Smooth muscle cell (in vitro differentiated cells): ENCODE measurements around the gene MYH15. TPM values are rescaled to one million over a fixed set of nuclear protein-coding genes. Genes with fewer than 3 reads are reported as not detected.
A peak's percentile ranks its signal among the peaks of the same experiment; 100 is the strongest.

Experiments
- DNase-seq: peaks from one replicate; lab custom pipeline; 2025; ENCODE audit not compliant: unreplicated experiment; lab: John Stamatoyannopoulos, UW
- H2AFZ ChIP-seq: fragments of 200-600 bp; sonication (generic); 2 replicates; pipeline ENCODE4 v1.6.0; 2016; ENCODE audit warnings: antibody characterized with exemption, low read depth, mild to moderate bottlenecking
- H3F3A ChIP-seq: fragments of 200-600 bp; sonication (generic); 2 replicates; pipeline ENCODE4 v1.6.0; 2017; ENCODE audit warnings: antibody characterized with exemption, low read depth
- H3K27ac ChIP-seq: fragments of 200-600 bp; sonication (generic); 2 replicates; pipeline ENCODE4 v1.5.1; 2016; ENCODE audit warnings: low read depth, mild to moderate bottlenecking
- H3K27me3 ChIP-seq: fragments of 200-600 bp; sonication (generic); 2 replicates; pipeline ENCODE4 v1.6.1; 2016; ENCODE audit warnings: low read depth, mild to moderate bottlenecking
- H3K36me3 ChIP-seq: fragments of 200-600 bp; sonication (generic); 2 replicates; pipeline ENCODE4 v1.5.1; 2016; ENCODE audit warnings: low read depth
- H3K4me1 ChIP-seq: fragments of 200-600 bp; sonication (generic); 2 replicates; pipeline ENCODE4 v1.5.1; 2016; ENCODE audit warnings: low read depth
- H3K4me2 ChIP-seq: fragments of 200-600 bp; sonication (generic); 2 replicates; pipeline ENCODE4 v1.6.0; 2016; ENCODE audit warnings: mild to moderate bottlenecking
- H3K4me3 ChIP-seq: fragments of 200-600 bp; sonication (generic); 2 replicates; pipeline ENCODE4 v1.5.1; 2016; ENCODE audit warnings: mild to moderate bottlenecking
- H3K79me2 ChIP-seq: fragments of 200-600 bp; sonication (generic); 2 replicates; pipeline ENCODE4 v1.6.0; 2016; ENCODE audit warnings: low read depth, mild to moderate bottlenecking
- H3K9ac ChIP-seq: fragments of 200-600 bp; sonication (generic); 2 replicates; pipeline ENCODE4 v1.6.0; 2016; ENCODE audit warnings: low read depth
- H3K9me3 ChIP-seq: fragments of 200-600 bp; sonication (generic); replicated peaks from 2 replicates; pipeline ENCODE4 v1.5.1; 2016; ENCODE audit warnings: low read depth
- H4K20me1 ChIP-seq: fragments of 200-600 bp; sonication (generic); 2 replicates; pipeline ENCODE4 v1.6.0; 2016; ENCODE audit warnings: low read depth
- WGBS: methylation state at CpG from one replicate; pipeline ENCODE4 v1.1.7; 2016; ENCODE audit warnings: low lambda C conversion rate; 5-methylcytosine and 5-hydroxymethylcytosine counted together
- polyA plus RNA-seq: library from polyadenylated mRNA; unstranded; fragments of >200 nt; fragmentation: Nextera tagmentation; extraction: Ambion mirVana; gene quantifications from 2 replicates; pipeline ENCODE4 v1.2.1, GENCODE V29; 2016
- total RNA-seq: library from RNA; depleted of rRNA; stranded (reverse); fragments of >200 nt; gene quantifications from 2 replicates; pipeline ENCODE4 v1.2.3, GENCODE V29; 2014
- TF ChIP-seq, protein P1 (sequence below): fragments of 200-600 bp; sonication (generic); IDR thresholded peaks from 2 replicates; pipeline ENCODE4 v1.5.1; 2017; ENCODE audit warnings: borderline replicate concordance, mild to moderate bottlenecking, antibody characterized with exemption; ENCODE audit not compliant: insufficient read depth, poor library complexity, severe bottlenecking

Gene MYH15
- total and polyA plus RNA-seq, 2 experiments from 2014 or later = 0.18 TPM; not detected in 1

DNA sequence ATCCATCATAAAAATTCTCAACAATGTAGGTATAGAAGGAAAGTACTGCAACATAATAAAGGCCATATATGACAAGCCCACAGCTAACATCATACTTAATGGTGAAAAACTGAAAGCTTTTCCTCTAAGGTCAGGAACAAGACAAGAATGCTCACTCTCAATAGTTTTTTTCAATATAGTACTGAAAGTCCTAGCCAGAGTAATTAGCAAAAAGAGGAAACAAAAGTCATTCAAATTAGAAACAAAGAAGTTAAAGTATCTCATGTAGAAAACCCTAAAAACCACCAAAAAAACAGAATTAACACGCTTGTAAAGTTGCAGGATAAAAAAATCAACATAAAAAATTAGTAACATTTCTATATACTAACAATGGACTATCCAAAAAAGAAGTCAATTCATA is 61.8 kb downstream of the MYH15 start:
- Histone ChIP-seq H3K79me2 (no peaks in the 10 kb centered on the region), H2AFZ (no peak overlapping the region), H3K4me3 (no peak overlapping the region), H3K27ac (no peak overlapping the region), H4K20me1 (no peaks in the 10 kb centered on the region), H3K4me1 (no peaks in the 10 kb centered on the region), H3K36me3 (no peaks in the 10 kb centered on the region), H3K9ac (no peak overlapping the region), H3K4me2 (no peak overlapping the region), H3K27me3 (no peaks in the 10 kb centered on the region), H3F3A (no peaks in the 10 kb centered on the region), H3K9me3 (peaks cover 5% of the 10 kb centered on the region)
- WGBS = 82% methylated on average over 1 of the region's 1 CpG
- no peak for DNase-seq
- TF ChIP-seq, protein P1, sequence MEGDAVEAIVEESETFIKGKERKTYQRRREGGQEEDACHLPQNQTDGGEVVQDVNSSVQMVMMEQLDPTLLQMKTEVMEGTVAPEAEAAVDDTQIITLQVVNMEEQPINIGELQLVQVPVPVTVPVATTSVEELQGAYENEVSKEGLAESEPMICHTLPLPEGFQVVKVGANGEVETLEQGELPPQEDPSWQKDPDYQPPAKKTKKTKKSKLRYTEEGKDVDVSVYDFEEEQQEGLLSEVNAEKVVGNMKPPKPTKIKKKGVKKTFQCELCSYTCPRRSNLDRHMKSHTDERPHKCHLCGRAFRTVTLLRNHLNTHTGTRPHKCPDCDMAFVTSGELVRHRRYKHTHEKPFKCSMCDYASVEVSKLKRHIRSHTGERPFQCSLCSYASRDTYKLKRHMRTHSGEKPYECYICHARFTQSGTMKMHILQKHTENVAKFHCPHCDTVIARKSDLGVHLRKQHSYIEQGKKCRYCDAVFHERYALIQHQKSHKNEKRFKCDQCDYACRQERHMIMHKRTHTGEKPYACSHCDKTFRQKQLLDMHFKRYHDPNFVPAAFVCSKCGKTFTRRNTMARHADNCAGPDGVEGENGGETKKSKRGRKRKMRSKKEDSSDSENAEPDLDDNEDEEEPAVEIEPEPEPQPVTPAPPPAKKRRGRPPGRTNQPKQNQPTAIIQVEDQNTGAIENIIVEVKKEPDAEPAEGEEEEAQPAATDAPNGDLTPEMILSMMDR = no peak

DNA sequence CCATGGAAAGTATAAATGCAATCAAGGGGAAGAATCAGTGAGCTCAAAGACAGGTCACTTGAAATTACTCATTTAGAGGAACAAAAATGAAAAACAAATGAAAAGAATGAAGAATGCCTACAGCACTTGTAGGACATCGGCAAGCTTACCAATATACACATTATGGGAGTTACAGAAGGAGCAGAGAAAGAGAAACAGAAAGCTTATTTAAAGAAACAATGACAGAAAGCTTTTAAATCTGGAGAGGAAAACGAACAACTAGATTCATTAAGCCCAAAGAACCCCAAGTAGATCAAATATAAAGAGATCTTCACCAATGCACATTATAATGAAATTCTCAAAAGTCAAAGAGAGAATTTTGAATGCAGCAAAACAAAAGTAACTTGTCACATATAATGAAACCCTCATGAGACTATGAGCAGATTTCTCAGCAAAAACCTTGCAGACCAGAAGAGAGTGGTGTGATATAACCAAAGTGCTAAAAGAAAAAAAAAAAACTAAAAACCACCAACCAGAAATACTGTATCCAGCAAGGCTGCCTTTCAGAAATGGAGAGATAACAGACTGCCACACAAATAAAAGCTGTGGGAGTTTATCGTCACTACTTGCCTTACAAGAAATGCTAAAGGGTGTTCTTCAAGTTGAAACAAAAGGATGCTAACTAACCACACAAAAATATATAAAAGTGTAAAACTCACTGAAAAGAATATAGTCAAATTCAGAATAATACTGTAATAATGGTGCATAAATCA is 63.1 kb downstream of the MYH15 start:
- TF ChIP-seq, protein P1 = no peak

GRCh38 chr3:108442281-108442680 is 68.1 kb downstream of the MYH15 start:
- Histone ChIP-seq H3K4me1 (peaks cover 22% of the 10 kb centered on the region), H2AFZ (no peak overlapping the region), H3K36me3 (no peaks in the 10 kb centered on the region), H3F3A (no peaks in the 10 kb centered on the region), H3K27ac (no peak overlapping the region), H3K79me2 (no peaks in the 10 kb centered on the region), H3K4me3 (no peak overlapping the region), H4K20me1 (no peaks in the 10 kb centered on the region), H3K9ac (no peak overlapping the region), H3K27me3 (no peaks in the 10 kb centered on the region), H3K9me3 (peaks cover 2% of the 10 kb centered on the region), H3K4me2 (no peak overlapping the region)
- 80% methylated on average over 2 of the region's 2 CpGs for WGBS
- DNase-seq = no peak
- TF ChIP-seq, protein P1 = no peak

More for the DNA sequence above, 63.1 kb downstream of the MYH15 start:
- Histone ChIP-seq H3K79me2 (no peaks in the 10 kb centered on the region), H3K27ac (no peak overlapping the region), H3K9ac (no peak overlapping the region), H4K20me1 (no peaks in the 10 kb centered on the region), H3K4me3 (no peak overlapping the region), H2AFZ (no peak overlapping the region), H3K4me1 (peaks cover 3% of the 10 kb centered on the region), H3K9me3 (peaks cover 5% of the 10 kb centered on the region), H3F3A (no peaks in the 10 kb centered on the region), H3K27me3 (no peaks in the 10 kb centered on the region), H3K36me3 (no peaks in the 10 kb centered on the region), H3K4me2 (no peak overlapping the region)
- DNase-seq = no peak
- 89% methylated on average over 3 of the region's 3 CpGs for WGBS

DNA sequence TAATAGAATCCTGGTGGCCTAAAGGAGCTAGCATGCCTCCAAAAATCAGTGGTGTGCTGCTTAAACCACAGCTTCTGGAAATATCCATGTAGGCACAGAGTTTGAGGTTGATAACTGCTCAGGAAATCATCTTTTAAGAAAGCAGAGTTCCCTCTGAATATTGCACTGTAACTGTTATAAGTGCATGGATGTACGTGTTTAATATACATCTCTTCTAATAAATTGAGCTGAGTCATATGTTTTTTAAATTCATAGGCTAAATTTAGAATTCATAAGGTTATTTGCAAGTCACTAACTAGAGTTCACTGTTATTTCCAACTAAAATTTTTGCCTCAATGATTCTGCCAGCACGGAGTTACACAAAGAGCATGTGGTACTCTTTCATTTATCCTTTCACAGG is 68.9 kb downstream of the MYH15 start:
- WGBS = 81% methylated on average over 2 of the region's 2 CpGs
- no peaks in the 10 kb centered on the region for H3F3A ChIP-seq
- no peaks in the 10 kb centered on the region for H3K79me2 ChIP-seq
- peak overlapping the region; percentile 12 for H2AFZ ChIP-seq
- DNase-seq = no peak
- H3K4me2 ChIP-seq = no peak overlapping the region
- H3K9ac ChIP-seq = no peak overlapping the region
- no peaks in the 10 kb centered on the region for H4K20me1 ChIP-seq
- no peak overlapping the region for H3K4me3 ChIP-seq
- H3K27ac ChIP-seq = no peak overlapping the region
- no peaks in the 10 kb centered on the region for H3K27me3 ChIP-seq
- H3K9me3 ChIP-seq = no peaks in the 10 kb centered on the region
- H3K4me1 ChIP-seq = peaks cover 22% of the 10 kb centered on the region
- H3K36me3 ChIP-seq = no peaks in the 10 kb centered on the region
- TF ChIP-seq, protein P1 = no peak
